ENCODE data around the gene GHR.

The GHR gene

GRCh38 chr5:42517164-42517563 lies 93.9 kb downstream of the GHR start:
- no peak for FAIRE-seq

DNA sequence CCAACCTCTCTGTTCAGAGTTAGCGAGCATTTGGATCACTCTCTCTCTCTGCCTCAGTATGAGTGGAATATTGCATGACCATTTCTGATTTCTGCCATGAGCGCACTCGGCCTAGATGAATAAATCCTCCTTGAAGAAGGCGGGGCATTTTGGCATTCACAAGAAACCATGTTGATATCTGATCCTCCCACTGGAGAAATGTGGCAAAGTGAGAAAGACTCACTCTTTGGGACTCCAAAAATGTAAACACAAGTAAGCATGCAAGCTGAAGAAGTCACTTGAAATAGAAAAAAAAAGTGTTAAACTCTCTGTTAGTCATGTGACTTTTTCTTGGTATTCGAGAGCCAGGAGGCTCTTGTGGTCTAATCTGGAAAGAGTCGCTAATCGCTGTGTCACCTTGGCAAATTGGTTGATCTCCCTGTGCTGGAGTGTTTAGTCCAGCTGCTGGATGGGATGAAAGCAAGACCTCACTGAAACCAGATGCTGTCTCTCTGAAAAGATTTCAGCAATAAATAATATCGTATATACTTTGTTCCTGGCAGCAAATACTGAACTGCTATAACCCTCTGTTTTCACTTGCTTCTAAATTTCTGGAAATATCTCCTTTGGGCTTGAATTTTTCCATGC lies 95.5 kb downstream of the GHR start:
- FAIRE-seq, result no peak

- FAIRE-seq, result no peak
Measured at GRCh38 chr5:42520203-42520602, 97.0 kb downstream of the GHR start.

DNA sequence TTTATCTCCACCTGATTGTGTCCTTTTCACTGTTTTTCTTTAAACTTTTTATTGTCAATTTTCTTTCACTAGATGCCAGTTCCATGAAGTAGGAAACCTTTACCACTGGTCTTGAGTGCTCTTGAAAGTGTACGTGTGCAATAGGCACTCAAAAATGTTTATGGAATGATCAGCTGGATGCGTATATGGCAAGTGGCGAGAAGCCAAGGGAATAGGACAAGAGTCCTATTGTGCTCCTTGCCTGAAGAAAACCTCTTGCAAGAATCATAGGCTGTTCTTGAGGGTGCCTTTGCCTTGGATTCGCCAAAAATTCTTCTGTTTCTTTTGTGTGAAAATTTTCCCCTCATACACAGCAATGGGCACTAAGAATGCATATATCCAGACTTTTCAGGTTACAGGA lies 97.7 kb downstream of the GHR start:
- FAIRE-seq, result no peak

- no peak for FAIRE-seq
Measured at GRCh38 chr5:42521406-42521805, 98.2 kb downstream of the GHR start.

GRCh38 chr5:42522783-42523182 lies 99.5 kb downstream of the GHR start:
- no peak for FAIRE-seq

DNA sequence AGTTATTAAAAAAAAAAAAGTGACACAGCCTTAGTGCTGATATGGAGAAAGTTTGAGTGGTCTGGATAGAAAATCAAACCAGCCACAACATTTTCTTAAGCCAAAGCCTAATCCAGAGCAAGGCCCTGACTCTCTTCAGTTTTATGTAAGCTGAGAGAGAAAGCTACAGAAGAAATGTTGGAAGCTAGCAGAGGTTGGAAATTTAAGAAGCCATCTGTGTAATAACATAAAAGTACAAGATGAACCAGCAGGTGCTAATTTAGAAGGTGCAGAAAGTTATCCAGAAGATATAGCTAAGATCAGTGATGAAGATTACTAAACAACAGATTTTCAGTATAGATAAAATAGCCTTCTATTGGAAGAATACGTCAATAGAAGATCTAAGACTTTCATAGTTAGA lies 102.9 kb downstream of the GHR start:
- no peak for FAIRE-seq

- no peak for FAIRE-seq
Measured at GRCh38 chr5:42531611-42532010, 108.4 kb downstream of the GHR start.

DNA sequence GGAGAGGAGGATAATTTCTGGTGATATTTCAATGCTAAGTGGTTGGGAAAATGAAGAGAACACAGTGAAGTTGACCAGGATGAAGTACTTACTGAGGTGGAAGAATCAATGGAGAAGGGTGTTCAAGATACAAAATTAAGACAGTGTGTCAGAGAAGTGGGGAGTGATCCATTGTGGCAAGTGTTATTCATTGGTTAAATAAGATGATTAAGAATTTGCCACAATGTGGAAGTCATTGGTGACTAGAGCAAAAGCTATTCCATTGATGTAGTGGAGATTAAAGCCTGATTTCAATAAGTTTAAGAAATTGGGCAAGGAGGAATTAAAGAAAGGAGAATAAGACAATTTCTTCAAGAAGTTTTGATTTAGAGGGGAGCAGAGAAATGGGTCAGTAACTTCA lies 118.9 kb downstream of the GHR start:
- FAIRE-seq, result no peak

DNA sequence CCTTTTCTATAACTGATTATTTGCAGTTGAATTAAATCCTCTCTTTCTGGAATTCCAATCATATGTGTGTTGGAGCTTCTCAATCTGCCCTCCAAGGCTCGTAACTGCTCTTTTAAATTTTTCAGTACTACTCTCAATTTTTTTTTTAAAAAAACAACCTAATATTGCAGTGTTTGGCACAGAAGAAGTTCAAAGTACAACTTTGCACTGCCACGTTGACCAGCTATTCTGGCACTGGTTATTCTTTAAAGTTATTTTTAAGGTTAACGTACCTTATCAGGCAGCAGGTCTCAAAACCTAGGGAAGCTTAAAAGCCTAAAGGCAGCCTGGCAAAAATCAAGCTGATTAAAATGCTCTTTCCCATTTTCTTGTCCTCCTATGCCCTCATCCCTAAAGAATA lies 120.5 kb downstream of the GHR start:
- FAIRE-seq, result no peak

- no peak for FAIRE-seq
Measured at GRCh38 chr5:42545038-42545437, 121.8 kb downstream of the GHR start.

- FAIRE-seq, result no peak
Measured at GRCh38 chr5:42547141-42547540, 123.9 kb downstream of the GHR start.

GRCh38 chr5:42547894-42548293 lies 124.7 kb downstream of the GHR start:
- FAIRE-seq, result no peak

DNA sequence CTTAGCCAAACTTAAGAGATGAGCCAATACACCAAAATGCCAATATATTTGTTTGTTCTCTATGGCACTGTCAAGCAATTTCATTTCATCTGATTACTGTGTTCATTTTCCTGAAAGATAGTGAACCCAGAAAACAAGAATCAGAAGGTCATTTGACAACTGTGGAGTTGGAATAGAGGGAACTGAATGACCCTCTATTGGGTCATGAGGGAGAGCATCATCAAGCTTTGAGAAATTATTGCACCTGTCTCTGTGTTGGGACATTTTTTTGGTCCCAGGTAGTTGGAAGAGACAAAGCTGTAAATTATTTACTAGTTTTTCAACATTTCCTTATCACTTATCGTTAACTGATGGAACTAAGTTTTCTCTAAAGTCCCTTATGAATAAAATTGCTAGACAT lies 129.4 kb downstream of the GHR start:
- no peak for FAIRE-seq

DNA sequence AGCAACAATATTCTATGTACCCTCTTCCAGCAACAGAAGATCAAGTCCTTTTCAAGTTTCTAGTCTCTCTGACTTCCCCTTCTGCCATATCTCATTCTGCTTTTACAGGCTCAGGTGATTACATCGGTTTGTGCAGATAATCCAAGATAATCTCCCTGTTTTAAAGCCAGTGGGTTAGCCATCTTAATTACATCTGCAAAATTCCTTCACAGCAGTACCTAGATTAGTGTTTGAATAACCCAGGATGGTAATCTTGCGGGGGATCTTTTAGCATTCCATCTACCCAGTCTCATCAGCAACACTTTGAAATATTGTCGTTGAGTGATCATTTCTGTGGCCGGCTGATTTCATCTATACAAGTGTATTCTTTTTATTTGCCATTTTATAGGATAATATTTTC lies 130.2 kb downstream of the GHR start:
- FAIRE-seq, result no peak

DNA sequence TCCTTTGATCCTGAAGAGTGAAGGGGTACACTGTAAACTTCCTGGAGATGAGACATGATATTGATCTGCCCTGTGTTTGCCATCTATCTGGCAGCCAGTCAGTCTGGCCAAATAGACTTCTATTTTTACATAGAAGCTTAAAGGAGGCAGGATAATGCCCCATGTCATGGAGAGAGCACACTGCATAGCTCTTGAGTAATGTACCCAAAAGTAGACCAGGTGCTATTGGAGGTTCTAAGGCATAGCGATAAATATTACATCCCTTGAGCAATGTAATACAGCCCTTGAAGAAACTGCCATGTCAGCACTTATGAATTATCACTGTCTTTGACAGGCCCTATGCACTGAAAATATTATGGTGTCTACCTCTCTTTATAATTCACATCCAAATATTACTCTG lies 131.8 kb downstream of the GHR start:
- no peak for FAIRE-seq

- no peak for FAIRE-seq
Measured at GRCh38 chr5:42555797-42556196, 132.6 kb downstream of the GHR start.

DNA sequence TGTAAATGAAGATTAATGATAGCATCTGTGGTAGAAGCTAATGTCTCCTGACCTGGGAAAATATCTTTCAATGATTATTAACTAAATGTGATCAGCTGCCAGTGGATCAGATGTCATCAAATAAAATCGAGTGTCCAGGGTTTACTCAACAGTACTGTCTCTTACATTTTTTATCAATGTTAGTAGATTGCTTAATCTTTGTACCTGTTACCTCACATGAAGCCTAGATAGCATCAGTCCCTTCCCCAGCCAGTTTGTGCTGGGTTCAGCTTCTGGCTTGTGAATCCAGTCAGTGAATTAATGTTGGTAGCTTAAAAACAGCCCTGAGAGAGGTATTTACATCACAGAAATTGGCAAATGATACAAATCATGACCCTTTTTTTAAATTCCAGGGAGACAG lies 134.4 kb downstream of the GHR start:
- no peak for FAIRE-seq

DNA sequence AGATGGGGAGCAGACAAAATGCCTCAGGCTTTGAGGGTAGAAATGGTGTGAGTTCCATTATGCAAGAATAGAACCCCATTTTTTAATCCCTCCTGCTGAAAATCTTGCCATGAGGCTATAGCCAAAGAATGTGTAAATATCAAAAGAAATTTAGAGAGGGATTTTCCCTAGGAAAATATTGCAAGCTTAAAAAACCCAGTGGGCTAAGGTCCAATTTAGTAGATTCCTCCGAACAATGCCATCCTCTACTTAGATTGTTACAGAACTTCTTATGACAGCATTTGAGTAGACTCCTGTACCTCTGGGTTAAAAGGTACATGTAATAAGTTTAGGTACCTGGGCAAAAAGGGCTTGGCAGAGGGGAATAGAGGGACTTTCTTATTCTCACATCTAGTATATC lies 138.4 kb downstream of the GHR start:
- FAIRE-seq, result no peak

- no peak for FAIRE-seq
Measured at GRCh38 chr5:42564689-42565356, 141.6 kb downstream of the GHR start.

DNA sequence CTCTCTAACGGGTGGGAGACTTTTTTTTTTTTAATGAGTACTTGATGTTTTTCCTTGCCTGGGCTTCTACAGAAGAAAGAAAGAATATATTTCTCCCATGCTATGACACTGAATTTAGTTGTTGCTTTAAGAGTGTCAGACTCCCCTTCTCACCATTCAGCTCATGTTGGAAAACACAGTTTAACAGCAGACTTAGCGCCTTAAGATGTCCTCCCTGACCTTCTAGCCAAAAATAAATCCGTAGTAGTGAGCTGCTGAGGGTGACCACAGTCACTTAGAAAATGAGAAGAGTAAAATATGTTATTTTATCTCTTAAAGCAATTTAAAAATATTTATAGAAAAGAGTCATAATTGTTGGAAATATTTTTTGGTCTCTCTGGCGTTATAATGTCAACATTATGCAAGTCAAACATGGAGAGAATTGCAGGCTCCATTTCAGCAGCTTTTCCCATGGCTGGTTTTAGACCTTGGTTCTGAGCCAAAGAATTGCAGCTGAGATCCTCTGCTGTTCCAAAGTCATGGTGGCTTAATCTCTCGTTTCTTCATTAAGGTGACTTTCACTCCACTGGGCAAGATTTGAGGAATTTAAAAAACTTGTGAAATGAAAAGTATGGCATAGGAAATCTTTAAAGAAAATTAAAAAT lies 143.5 kb downstream of the GHR start:
- no peak for FAIRE-seq

DNA sequence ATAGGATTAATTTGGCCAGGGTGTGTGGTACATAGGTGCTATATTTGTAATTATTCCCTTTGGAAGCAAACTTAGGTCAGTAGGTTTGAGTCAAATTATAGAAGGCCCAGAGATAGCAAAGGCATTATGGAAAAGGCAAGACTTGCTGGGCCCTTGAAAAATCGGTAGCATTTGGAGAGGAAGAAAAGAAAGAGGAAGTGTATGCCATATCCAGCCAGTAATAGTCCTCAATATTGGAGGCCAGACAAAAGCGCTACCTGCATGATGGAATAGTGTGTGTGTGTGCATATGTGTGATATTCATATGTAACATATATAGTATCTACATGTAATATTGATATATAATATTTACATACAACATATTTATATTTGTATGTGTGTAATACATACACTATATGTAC lies 146.1 kb downstream of the GHR start:
- no peak for FAIRE-seq

DNA sequence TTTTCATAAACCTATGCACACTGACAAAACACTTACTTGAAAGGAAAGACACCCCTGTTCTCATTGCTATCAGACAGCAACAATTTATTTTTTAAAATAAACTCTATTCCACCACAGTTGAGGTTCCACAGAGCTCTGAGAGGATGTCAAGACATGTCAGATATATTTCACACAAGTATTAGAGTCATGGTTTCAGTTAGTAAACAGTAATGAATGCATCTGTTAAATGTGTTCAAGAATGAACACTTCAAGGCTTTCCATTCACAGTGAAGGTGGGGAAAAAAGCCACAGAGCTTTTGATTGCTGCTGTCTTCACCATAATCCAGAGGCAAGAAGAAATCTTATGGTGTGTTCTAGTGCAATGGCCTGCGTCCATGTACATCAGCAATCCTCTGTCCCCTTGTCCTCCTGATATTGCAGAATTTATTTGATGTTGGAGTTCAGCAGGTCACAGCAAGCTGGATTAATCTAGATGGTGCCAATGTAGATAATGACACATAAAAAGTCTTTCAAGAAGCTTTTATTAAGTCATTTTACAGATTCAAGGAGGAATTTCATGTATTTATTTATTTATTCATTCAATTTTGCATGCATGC lies 146.8 kb downstream of the GHR start:
- no peak for FAIRE-seq
